Subcutaneous abdominal adipose tissue (tissue), 5 donors: ENCODE data around the gene RASIP1.
"Not testable (repeated sequence)": the region's sequence is repeated elsewhere in the genome, so short reads cannot be mapped to it uniquely, and the experiment has no call there.

Source experiments
- H3K27ac ChIP-seq: one replicate; pipeline ENCODE4 v1.7.0; 2013; ENCODE audit warnings: low read depth, mild to moderate bottlenecking, inconsistent platforms, low read length, moderate library complexity
- H3K27me3 ChIP-seq, 5 donors: one replicate each; pipeline ENCODE4 v1.7.0; 2013; ENCODE audit warnings: low read length in 5 of 5, inconsistent platforms in 1 of 5; ENCODE audit not compliant: control insufficient read depth in 5 of 5, insufficient read depth in 4 of 5
- H3K36me3 ChIP-seq, 5 donors: one replicate each; pipeline ENCODE4 v1.7.0; 2013; ENCODE audit warnings: low read length in 5 of 5; ENCODE audit not compliant: control insufficient read depth in 5 of 5, insufficient read depth in 5 of 5
- H3K4me1 ChIP-seq, 5 donors: one replicate each; pipeline ENCODE4 v1.7.0; 2013; ENCODE audit warnings: low read length in 5 of 5, mild to moderate bottlenecking in 3 of 5, moderate library complexity in 1 of 5; ENCODE audit not compliant: control insufficient read depth in 5 of 5, insufficient read depth in 5 of 5
- H3K4me3 ChIP-seq, 5 donors: one replicate each; pipeline ENCODE4 v1.7.0; 2013; ENCODE audit warnings: low read length in 5 of 5, low read depth in 1 of 5
- H3K9ac ChIP-seq, 5 donors: one replicate each; pipeline ENCODE4 v1.7.0; 2013; ENCODE audit warnings: low read length in 5 of 5, mild to moderate bottlenecking in 4 of 5, moderate library complexity in 3 of 5
- H3K9me3 ChIP-seq, 5 donors: one replicate each; pipeline ENCODE4 v1.7.0; 2013; ENCODE audit warnings: low read length in 5 of 5; ENCODE audit not compliant: control insufficient read depth in 5 of 5
- donor health status: healthy.
- donor health status: healthy.
- donor health status: healthy.
- donor health status: healthy.
- donor health status: healthy.

Gene RASIP1

DNA sequence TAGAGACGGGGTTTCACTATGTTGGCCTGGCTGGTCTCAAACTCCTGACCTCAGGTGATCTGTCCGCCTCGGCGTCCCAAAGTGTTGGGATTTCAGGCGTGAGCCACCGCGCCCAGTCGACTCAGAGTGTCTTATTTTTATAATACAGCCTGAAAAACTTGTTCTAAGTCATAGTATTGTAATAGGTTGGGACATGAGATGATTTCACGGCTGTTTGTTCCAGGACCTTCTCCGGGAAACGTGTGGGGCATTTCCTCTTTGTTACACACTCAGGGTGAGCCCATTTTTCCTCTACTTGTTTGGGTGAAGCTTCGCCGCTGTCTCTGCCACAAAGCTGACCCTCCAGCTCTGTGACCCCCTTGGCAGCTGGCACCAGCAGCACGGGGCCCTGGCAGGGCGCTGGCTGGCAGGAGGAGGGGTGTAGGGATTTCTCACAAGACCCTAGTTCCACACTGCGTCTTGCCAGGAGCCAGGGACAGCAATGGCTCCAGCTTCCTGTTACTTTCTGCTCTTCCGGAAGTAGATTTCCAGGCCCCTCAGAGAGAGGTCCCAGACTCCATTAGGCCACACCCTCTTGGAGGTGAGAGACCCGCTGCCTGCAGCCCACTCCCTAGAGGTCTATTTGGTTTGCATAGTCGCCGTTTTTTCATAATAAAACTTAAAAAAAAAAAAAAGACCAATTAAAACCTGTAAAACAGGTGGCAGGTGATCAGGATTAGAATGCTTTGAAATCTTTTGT is 30.5 kb upstream of the RASIP1 start:
- H3K4me3 ChIP-seq, result no peak overlapping the region
- H3K27ac ChIP-seq, result no peak overlapping the region
- H3K9ac ChIP-seq, result no peak overlapping the region
- peaks cover 0 to 2% (median 0%) of the 10 kb centered on the region in 5 donors for H3K27me3 ChIP-seq
- H3K4me1 ChIP-seq, result peaks cover 0 to 7% (median 2%) of the 10 kb centered on the region in 5 donors
- no peaks in the 10 kb centered on the region for H3K36me3 ChIP-seq
- H3K9me3 ChIP-seq, result no peaks in the 10 kb centered on the region

GRCh38 chr19:48770266-48770665 is 29.9 kb upstream of the RASIP1 start:
- H3K4me3 ChIP-seq, result no peak overlapping the region
- H3K36me3 ChIP-seq, result no peaks in the 10 kb centered on the region
- peaks cover 0 to 2% (median 0%) of the 10 kb centered on the region in 5 donors for H3K27me3 ChIP-seq
- H3K4me1 ChIP-seq, result peaks cover 0 to 7% (median 2%) of the 10 kb centered on the region in 5 donors
- H3K9ac ChIP-seq, result no peak overlapping the region
- no peaks in the 10 kb centered on the region for H3K9me3 ChIP-seq
- H3K27ac ChIP-seq, result no peak overlapping the region

DNA sequence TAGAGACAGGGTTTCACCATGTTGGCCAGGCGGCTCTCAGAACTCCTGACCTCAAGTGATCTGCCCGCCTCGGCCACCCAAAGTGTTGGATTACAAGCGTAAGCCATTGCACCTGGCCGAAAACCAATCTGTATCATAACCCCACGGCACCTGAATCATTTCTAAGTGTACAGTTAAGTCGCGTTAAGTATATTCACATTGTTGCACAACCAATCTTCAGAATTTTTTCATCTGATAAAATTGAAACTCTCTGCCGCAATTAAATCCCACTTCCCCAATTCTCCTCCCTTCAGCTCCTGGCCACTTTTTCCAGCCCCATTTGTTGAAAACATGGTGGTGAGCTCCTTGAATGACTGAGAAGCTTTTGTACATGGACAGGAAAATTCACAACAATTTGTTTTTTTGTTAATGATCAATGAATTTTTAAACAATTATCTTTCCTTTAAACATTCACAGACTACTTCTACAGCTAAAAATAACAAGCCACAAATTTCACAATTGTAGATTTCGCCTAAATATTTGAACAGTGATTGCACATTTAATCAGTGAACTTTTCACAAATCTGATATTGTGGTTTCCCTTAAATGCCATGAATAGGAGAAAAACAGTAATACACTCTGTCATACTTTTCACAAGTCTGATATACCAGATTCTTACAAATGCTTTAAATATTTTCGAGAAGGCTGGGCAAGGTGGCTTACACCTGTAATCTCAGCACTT is 28.7 kb upstream of the RASIP1 start:
- Histone ChIP-seq H3K9ac (no peak overlapping the region), H3K36me3 (no peaks in the 10 kb centered on the region), H3K27me3 (peaks cover 0 to 6% (median 0%) of the 10 kb centered on the region in 5 donors), H3K9me3 (no peaks in the 10 kb centered on the region), H3K4me1 (peaks cover 0 to 7% (median 2%) of the 10 kb centered on the region in 5 donors), H3K27ac (no peak overlapping the region), H3K4me3 (no peak overlapping the region)

- H3K9ac ChIP-seq, H3K27me3 ChIP-seq, H3K36me3 ChIP-seq, H3K4me3 ChIP-seq, H3K4me1 ChIP-seq, H3K27ac ChIP-seq, H3K9me3 ChIP-seq: not testable (repeated sequence)
Observed at GRCh38 chr19:48768171-48768753, 27.9 kb upstream of the RASIP1 start.

DNA sequence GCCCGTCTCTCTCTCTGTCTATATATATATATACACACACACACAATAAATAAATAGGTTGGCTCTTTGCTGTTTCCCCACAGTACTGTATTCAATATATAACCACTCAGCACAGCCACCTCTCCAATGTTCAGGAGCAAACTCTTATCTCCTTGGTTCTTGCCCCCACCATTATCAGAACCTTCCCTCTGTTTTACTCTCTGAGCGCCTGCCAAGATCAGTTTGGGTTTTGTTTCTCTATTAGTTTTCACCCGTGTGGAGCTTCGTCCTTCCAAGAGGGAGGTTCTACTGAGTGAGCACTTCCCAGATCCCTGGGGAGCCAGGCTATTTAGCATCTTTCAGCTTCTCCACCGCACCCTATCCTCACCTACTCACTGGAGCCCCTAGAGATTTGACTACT is 25.4 kb upstream of the RASIP1 start:
- H3K4me1 ChIP-seq, H3K9me3 ChIP-seq, H3K36me3 ChIP-seq, H3K27ac ChIP-seq, H3K9ac ChIP-seq, H3K27me3 ChIP-seq, H3K4me3 ChIP-seq: not testable (repeated sequence)

GRCh38 chr19:48760504-48761205 is 20.2 kb upstream of the RASIP1 start:
- Histone ChIP-seq H3K9me3 (no peaks in the 10 kb centered on the region), H3K27me3 (peaks cover 0 to 8% (median 3%) of the 10 kb centered on the region in 5 donors), H3K9ac (peak overlapping the region in 1 of 5 donors; percentile 41), H3K4me1 (peaks cover 0 to 10% (median 4%) of the 10 kb centered on the region in 5 donors), H3K27ac (peak overlapping the region; percentile 76), H3K36me3 (no peaks in the 10 kb centered on the region), H3K4me3 (no peak overlapping the region)

DNA sequence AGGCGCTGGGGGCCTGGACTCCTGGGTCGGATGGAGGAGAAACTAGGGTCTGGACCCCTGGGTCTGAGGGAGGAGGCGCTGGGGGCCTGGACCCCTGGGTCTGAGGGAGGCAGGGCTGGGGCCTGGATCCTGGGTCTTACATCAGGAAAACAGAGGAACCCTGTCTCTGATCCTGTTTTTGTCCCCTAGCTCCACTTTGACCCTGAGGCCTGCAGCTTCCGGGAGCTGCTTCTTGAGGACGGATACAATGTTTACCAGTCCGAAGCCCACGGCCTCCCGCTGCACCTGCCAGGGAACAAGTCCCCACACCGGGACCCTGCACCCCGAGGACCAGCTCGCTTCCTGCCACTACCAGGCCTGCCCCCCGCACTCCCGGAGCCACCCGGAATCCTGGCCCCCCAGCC is 17.3 kb upstream of the RASIP1 start:
- no peak overlapping the region for H3K27ac ChIP-seq
- peaks cover 0 to 13% (median 9%) of the 10 kb centered on the region in 5 donors for H3K27me3 ChIP-seq
- no peaks in the 10 kb centered on the region for H3K36me3 ChIP-seq
- H3K4me1 ChIP-seq, result peaks cover 0 to 19% (median 10%) of the 10 kb centered on the region in 5 donors
- H3K4me3 ChIP-seq, result no peak overlapping the region
- no peak overlapping the region for H3K9ac ChIP-seq
- no peaks in the 10 kb centered on the region for H3K9me3 ChIP-seq

DNA sequence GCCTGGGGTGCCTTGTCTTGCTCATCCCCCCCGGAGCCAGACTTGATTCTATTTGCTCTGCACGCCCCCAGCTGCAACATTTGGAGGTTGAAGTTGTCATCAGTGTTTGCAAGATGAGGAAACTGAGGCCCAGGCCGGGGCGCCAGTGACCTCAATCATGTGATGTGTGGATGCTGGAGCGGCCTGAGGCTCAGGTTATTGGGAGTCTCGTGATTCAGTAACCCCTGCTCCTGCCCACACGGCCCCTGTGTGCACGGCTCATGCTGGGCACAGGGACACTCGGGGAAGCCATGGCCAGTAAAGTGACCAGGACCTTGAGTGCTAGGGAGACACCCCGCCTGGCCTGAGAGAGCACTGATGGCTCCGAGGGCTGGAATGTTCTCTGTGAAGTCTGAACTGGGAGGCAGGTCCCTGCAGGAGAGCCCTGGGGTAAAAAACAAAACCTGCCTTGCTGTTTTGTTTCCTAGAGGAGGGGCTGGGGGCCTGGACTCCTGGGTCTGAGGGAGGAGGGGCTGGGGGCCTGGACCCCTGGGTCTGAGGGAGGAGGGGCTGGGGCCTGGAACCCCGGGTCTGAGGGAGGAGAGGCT is 16.8 kb upstream of the RASIP1 start:
- peaks cover 0 to 24% (median 16%) of the 10 kb centered on the region in 5 donors for H3K4me1 ChIP-seq
- H3K9me3 ChIP-seq, result no peaks in the 10 kb centered on the region
- H3K36me3 ChIP-seq, result no peaks in the 10 kb centered on the region
- peaks cover 0 to 12% (median 10%) of the 10 kb centered on the region in 5 donors for H3K27me3 ChIP-seq
- H3K4me3 ChIP-seq, result no peak overlapping the region
- no peak overlapping the region for H3K27ac ChIP-seq
- H3K9ac ChIP-seq, result no peak overlapping the region

- H3K9ac ChIP-seq, result no peak overlapping the region
- H3K4me1 ChIP-seq, result peaks cover 0 to 26% (median 19%) of the 10 kb centered on the region in 5 donors
- no peak overlapping the region for H3K27ac ChIP-seq
- no peaks in the 10 kb centered on the region for H3K36me3 ChIP-seq
- no peak overlapping the region for H3K4me3 ChIP-seq
- peaks cover 0 to 14% (median 9%) of the 10 kb centered on the region in 5 donors for H3K27me3 ChIP-seq
- H3K9me3 ChIP-seq, result no peaks in the 10 kb centered on the region
Observed at GRCh38 chr19:48756686-48757085, 16.3 kb upstream of the RASIP1 start.
